HepG2 (cell line): ENCODE measurements around the gene UBXN2A. TPM values are rescaled to one million over a fixed set of nuclear protein-coding genes. Genes with fewer than 3 reads are reported as not detected.

Experiments used
- ATF6 ChIP-seq: sonication (generic); formaldehyde crosslinking; conservative IDR thresholded peaks from 2 replicates; pipeline ENCODE4 v1.4.0; 2020; ENCODE audit warnings: missing genetic modification reagents
- CCAR2 ChIP-seq: fragments of 200-400 bp; formaldehyde crosslinking; optimal IDR thresholded peaks from 2 replicates; pipeline ENCODE3; 2018; ENCODE audit warnings: low read depth, mild to moderate bottlenecking, low read length, moderate library complexity
- GLMP ChIP-seq: sonication (generic); formaldehyde crosslinking; IDR thresholded peaks from 2 replicates; pipeline ENCODE4 v1.9.0; 2021; ENCODE audit warnings: missing genetic modification reagents, mild to moderate bottlenecking, borderline replicate concordance
- MEIS1 ChIP-seq: sonication (generic); formaldehyde crosslinking; IDR thresholded peaks from 2 replicates; pipeline ENCODE4 v1.9.0; 2021; ENCODE audit warnings: mild to moderate bottlenecking, missing genetic modification reagents, moderate library complexity, borderline replicate concordance
- NPAS2 ChIP-seq: sonication (generic); formaldehyde crosslinking; IDR thresholded peaks from 2 replicates; pipeline ENCODE4 v1.8.0; 2022; ENCODE audit warnings: mild to moderate bottlenecking, missing genetic modification reagents, borderline replicate concordance
- POLR2AphosphoS5 ChIP-seq: IDR thresholded peaks from 2 replicates; pipeline ENCODE4 v1.6.1; 2012; ENCODE audit warnings: low read depth, low read length
- RORA ChIP-seq: sonication (generic); formaldehyde crosslinking; IDR thresholded peaks from 2 replicates; pipeline ENCODE4 v1.5.0; 2020; ENCODE audit warnings: mild to moderate bottlenecking, missing genetic modification reagents, moderate library complexity
- SALL1 ChIP-seq: sonication (generic); formaldehyde crosslinking; IDR thresholded peaks from 2 replicates; pipeline ENCODE4 v1.8.0; 2022; ENCODE audit warnings: mild to moderate bottlenecking, missing genetic modification reagents
- ZNF20 ChIP-seq: sonication (generic); formaldehyde crosslinking; IDR thresholded peaks from 2 replicates; pipeline ENCODE4 v1.4.0; 2020; ENCODE audit warnings: mild to moderate bottlenecking, moderate library complexity, missing genetic modification reagents
- ZNF224 ChIP-seq: sonication (generic); formaldehyde crosslinking; IDR thresholded peaks from 2 replicates; pipeline ENCODE4 v1.5.0; 2020; ENCODE audit warnings: mild to moderate bottlenecking, missing genetic modification reagents
- ZSCAN31 ChIP-seq: sonication (generic); formaldehyde crosslinking; IDR thresholded peaks from 2 replicates; pipeline ENCODE4 v1.5.0; 2020; ENCODE audit warnings: low read depth, mild to moderate bottlenecking, missing genetic modification reagents
- polyA plus RNA-seq, 8 experiments: library from polyadenylated mRNA; depleted of rRNA in 3 of 8; stranded (reverse) in 7 of 8; unstranded in 1 of 8; fragments of >200 nt; fragmentation: Illumina TruSeq in 4 of 8; extraction: Trizol in 4 of 8; gene quantifications; 2 replicates each; pipeline versions ENCODE4 v1.2.1 to v1.2.3, GENCODE V29; 2011 to 2016; ENCODE audit warnings: low read depth in 4 of 8, missing spikeins in 1 of 8, mixed read lengths in 1 of 8; ENCODE audit not compliant: insufficient read depth in 1 of 8
- total RNA-seq, 5 experiments: library from RNA; depleted of rRNA; stranded (reverse); fragments of >200 nt; fragmentation: Illumina TruSeq; extraction: Trizol; gene quantifications; 2 replicates each; pipeline ENCODE4 v1.2.3, GENCODE V29; 2016; ENCODE audit warnings: low read depth in 1 of 5
- TF ChIP-seq, protein P1 (sequence below): sonication (generic); formaldehyde crosslinking; IDR thresholded peaks from 2 replicates; pipeline ENCODE4 v1.8.0; 2023; ENCODE audit warnings: mild to moderate bottlenecking, missing genetic modification reagents
- TF ChIP-seq, protein P2 (sequence below): sonication (generic); formaldehyde crosslinking; IDR thresholded peaks from 2 replicates; pipeline ENCODE4 v1.4.0; 2020; ENCODE audit warnings: missing genetic modification reagents, borderline replicate concordance
- TF ChIP-seq, protein P3 (sequence below): conservative IDR thresholded peaks from 2 replicates; pipeline ENCODE4 v1.6.1; 2018; ENCODE audit warnings: missing genetic modification reagents
- TF ChIP-seq, protein P4 (sequence below): sonication (generic); formaldehyde crosslinking; IDR thresholded peaks from 2 replicates; pipeline ENCODE4 v1.4.0; 2020; ENCODE audit warnings: missing genetic modification reagents, borderline replicate concordance

UBXN2A gene
- total and polyA plus RNA-seq, 2 of the 13 experiments (the other 11 are each of a cell fraction or from before 2014, with no cell fraction given) = 8.3 to 20.9 TPM

- TF ChIP-seq, protein P1, sequence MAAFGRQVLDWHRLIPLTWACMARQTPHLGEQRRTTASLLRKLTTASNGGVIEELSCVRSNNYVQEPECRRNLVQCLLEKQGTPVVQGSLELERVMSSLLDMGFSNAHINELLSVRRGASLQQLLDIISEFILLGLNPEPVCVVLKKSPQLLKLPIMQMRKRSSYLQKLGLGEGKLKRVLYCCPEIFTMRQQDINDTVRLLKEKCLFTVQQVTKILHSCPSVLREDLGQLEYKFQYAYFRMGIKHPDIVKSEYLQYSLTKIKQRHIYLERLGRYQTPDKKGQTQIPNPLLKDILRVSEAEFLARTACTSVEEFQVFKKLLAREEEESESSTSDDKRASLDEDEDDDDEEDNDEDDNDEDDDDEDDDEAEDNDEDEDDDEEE = peak; percentile 70
- TF ChIP-seq SALL1 (CRISPR knock-in tag) = peak; percentile 49; the same call in 1 of the 2 replicates
- no peak for TF ChIP-seq CCAR2
- TF ChIP-seq ZNF224 (CRISPR knock-in tag) = no peak
- TF ChIP-seq POLR2AphosphoS5 = peak; percentile 83
- 0 out of 2 replicates have a peak, but pooled peaks have one; percentile 39 for TF ChIP-seq ATF6 (CRISPR knock-in tag)
- TF ChIP-seq, protein P2, sequence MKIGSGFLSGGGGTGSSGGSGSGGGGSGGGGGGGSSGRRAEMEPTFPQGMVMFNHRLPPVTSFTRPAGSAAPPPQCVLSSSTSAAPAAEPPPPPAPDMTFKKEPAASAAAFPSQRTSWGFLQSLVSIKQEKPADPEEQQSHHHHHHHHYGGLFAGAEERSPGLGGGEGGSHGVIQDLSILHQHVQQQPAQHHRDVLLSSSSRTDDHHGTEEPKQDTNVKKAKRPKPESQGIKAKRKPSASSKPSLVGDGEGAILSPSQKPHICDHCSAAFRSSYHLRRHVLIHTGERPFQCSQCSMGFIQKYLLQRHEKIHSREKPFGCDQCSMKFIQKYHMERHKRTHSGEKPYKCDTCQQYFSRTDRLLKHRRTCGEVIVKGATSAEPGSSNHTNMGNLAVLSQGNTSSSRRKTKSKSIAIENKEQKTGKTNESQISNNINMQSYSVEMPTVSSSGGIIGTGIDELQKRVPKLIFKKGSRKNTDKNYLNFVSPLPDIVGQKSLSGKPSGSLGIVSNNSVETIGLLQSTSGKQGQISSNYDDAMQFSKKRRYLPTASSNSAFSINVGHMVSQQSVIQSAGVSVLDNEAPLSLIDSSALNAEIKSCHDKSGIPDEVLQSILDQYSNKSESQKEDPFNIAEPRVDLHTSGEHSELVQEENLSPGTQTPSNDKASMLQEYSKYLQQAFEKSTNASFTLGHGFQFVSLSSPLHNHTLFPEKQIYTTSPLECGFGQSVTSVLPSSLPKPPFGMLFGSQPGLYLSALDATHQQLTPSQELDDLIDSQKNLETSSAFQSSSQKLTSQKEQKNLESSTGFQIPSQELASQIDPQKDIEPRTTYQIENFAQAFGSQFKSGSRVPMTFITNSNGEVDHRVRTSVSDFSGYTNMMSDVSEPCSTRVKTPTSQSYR (CRISPR knock-in tag) = no peak
- TF ChIP-seq ZSCAN31 (CRISPR knock-in tag) = peak; percentile 69; the same call in 1 of the 2 replicates
- TF ChIP-seq GLMP (CRISPR knock-in tag) = no peak
- TF ChIP-seq MEIS1 = no peak
- TF ChIP-seq ZNF20 (CRISPR knock-in tag) = no peak
- TF ChIP-seq, protein P3, sequence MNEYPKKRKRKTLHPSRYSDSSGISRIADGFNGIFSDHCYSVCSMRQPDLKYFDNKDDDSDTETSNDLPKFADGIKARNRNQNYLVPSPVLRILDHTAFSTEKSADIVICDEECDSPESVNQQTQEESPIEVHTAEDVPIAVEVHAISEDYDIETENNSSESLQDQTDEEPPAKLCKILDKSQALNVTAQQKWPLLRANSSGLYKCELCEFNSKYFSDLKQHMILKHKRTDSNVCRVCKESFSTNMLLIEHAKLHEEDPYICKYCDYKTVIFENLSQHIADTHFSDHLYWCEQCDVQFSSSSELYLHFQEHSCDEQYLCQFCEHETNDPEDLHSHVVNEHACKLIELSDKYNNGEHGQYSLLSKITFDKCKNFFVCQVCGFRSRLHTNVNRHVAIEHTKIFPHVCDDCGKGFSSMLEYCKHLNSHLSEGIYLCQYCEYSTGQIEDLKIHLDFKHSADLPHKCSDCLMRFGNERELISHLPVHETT (CRISPR knock-in tag) = no peak
- TF ChIP-seq, protein P4, sequence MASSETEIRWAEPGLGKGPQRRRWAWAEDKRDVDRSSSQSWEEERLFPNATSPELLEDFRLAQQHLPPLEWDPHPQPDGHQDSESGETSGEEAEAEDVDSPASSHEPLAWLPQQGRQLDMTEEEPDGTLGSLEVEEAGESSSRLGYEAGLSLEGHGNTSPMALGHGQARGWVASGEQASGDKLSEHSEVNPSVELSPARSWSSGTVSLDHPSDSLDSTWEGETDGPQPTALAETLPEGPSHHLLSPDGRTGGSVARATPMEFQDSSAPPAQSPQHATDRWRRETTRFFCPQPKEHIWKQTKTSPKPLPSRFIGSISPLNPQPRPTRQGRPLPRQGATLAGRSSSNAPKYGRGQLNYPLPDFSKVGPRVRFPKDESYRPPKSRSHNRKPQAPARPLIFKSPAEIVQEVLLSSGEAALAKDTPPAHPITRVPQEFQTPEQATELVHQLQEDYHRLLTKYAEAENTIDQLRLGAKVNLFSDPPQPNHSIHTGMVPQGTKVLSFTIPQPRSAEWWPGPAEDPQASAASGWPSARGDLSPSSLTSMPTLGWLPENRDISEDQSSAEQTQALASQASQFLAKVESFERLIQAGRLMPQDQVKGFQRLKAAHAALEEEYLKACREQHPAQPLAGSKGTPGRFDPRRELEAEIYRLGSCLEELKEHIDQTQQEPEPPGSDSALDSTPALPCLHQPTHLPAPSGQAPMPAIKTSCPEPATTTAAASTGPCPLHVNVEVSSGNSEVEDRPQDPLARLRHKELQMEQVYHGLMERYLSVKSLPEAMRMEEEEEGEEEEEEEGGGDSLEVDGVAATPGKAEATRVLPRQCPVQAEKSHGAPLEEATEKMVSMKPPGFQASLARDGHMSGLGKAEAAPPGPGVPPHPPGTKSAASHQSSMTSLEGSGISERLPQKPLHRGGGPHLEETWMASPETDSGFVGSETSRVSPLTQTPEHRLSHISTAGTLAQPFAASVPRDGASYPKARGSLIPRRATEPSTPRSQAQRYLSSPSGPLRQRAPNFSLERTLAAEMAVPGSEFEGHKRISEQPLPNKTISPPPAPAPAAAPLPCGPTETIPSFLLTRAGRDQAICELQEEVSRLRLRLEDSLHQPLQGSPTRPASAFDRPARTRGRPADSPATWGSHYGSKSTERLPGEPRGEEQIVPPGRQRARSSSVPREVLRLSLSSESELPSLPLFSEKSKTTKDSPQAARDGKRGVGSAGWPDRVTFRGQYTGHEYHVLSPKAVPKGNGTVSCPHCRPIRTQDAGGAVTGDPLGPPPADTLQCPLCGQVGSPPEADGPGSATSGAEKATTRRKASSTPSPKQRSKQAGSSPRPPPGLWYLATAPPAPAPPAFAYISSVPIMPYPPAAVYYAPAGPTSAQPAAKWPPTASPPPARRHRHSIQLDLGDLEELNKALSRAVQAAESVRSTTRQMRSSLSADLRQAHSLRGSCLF (CRISPR knock-in tag) = no peak
- TF ChIP-seq NPAS2 (CRISPR knock-in tag) = no peak
- no peak for TF ChIP-seq RORA (CRISPR knock-in tag)
Measured at GRCh38 chr2:24049485-24050021, 109.3 kb downstream of the UBXN2A start, which contains the start of gene FKBP1B (continued).
